B cell (primary cell): ENCODE results near the gene SEC24C. TPM values are rescaled to one million over a fixed set of nuclear protein-coding genes. Genes with fewer than 3 reads are reported as not detected.
A peak's percentile ranks its signal among the peaks of the same experiment; 100 is the strongest.

Source experiments
- ATAC-seq: fragments of 200-7000 bp; cut with Tn5 transposase; one replicate; pipeline ENCODE4 v1.10.0; 2021; ENCODE audit warnings: low read depth, mild to moderate bottlenecking, moderate number of reproducible peaks, moderate library complexity
- CTCF ChIA-PET: fragments of 350-600 bp; sonication (Branson Sonifier 250); formaldehyde crosslinking; loops from one replicate; lab custom pipeline; 2021; ENCODE audit warnings: antibody characterized with exemption, inconsistent platforms; lab: Charles Lee
- POLR2A ChIA-PET: fragments of 350-600 bp; sonication (Branson Sonifier 250); formaldehyde crosslinking; loops from one replicate; lab custom pipeline; 2021; ENCODE audit warnings: antibody characterized with exemption; lab: Charles Lee
- DNase-seq: peaks from one replicate; pipeline ENCODE4 v3.0.0; 2013
- H2AFZ ChIP-seq: 2 replicates; pipeline ENCODE4 v1.6.1; 2012; ENCODE audit warnings: mild to moderate bottlenecking, low read depth, low read length; ENCODE audit not compliant: insufficient read depth, poor library complexity, severe bottlenecking
- H3K27ac ChIP-seq, 2 donors: 1 replicate in 1 of 2; 2 replicates in 1 of 2; pipeline ENCODE4 v1.5.1; 2012 to 2013; ENCODE audit warnings: low read length in 2 of 2, mild to moderate bottlenecking in 2 of 2, moderate library complexity in 1 of 2
- H3K27me3 ChIP-seq, 4 experiments: fragments of 200-600 bp in 1 of 4; sonication (generic) in 1 of 4; replicated peaks in 1 of 4; 1 replicate in 2 of 4; 2 replicates in 2 of 4; pipeline versions ENCODE4 v1.6.1 to v1.7.0; 2013 to 2016; ENCODE audit warnings: low read length in 3 of 4, mild to moderate bottlenecking in 2 of 4, mixed read lengths in 1 of 4, moderate library complexity in 1 of 4; ENCODE audit not compliant: insufficient read depth in 4 of 4, control insufficient read depth in 3 of 4; ENCODE audit errors: control extremely low read depth in 1 of 4
- H3K36me3 ChIP-seq, 2 experiments: replicated peaks in 1 of 2; 1 replicate in 1 of 2; 2 replicates in 1 of 2; pipeline versions ENCODE4 v1.6.1 to v1.7.1; 2013; ENCODE audit warnings: low read length in 1 of 2; ENCODE audit not compliant: insufficient read depth in 2 of 2, control insufficient read depth in 1 of 2; ENCODE audit errors: control extremely low read depth in 1 of 2, extremely low read depth in 1 of 2
- H3K4me1 ChIP-seq, 2 donors: fragments of 200-600 bp in 1 of 2; sonication (generic) in 1 of 2; 1 replicate in 1 of 2; 2 replicates in 1 of 2; pipeline versions ENCODE4 v1.5.1 to v1.6.1; 2013 to 2017; ENCODE audit warnings: low read length in 2 of 2; ENCODE audit not compliant: control insufficient read depth in 2 of 2, insufficient read depth in 2 of 2
- H3K4me2 ChIP-seq: replicated peaks from 2 replicates; pipeline ENCODE3; 2012; ENCODE audit warnings: mild to moderate bottlenecking, low read depth, low read length; ENCODE audit not compliant: poor library complexity, severe bottlenecking
- H3K4me3 ChIP-seq, 5 experiments: fragments of 200-600 bp in 1 of 5; sonication (generic) in 1 of 5; 1 replicate in 3 of 5; 2 replicates in 2 of 5; pipeline versions ENCODE4 v1.5.1 to v1.7.0; 2011 to 2016; ENCODE audit warnings: low read length in 4 of 5, mild to moderate bottlenecking in 4 of 5, low read depth in 2 of 5, control low read depth in 1 of 5, moderate library complexity in 1 of 5; ENCODE audit not compliant: insufficient read depth in 1 of 5; ENCODE audit errors: control extremely low read depth in 1 of 5, extremely low read depth in 1 of 5
- H3K79me2 ChIP-seq: fragments of 200-600 bp; sonication (generic); one replicate; pipeline ENCODE4 v1.6.0; 2016; ENCODE audit warnings: low read length; ENCODE audit not compliant: control insufficient read depth, insufficient read depth
- H3K9ac ChIP-seq: fragments of 200-600 bp; sonication (generic); 2 replicates; pipeline ENCODE4 v1.6.1; 2017; ENCODE audit warnings: mild to moderate bottlenecking, low read length, moderate library complexity
- H3K9me3 ChIP-seq, 3 donors: one replicate each; pipeline versions ENCODE4 v1.6.1 to v1.7.1; 2013; ENCODE audit warnings: low read length in 2 of 3; ENCODE audit not compliant: control insufficient read depth in 2 of 3, insufficient read depth in 1 of 3; ENCODE audit errors: control extremely low read depth in 1 of 3
- H4K20me1 ChIP-seq: 2 replicates; pipeline ENCODE4 v1.6.0; 2012; ENCODE audit warnings: mild to moderate bottlenecking, low read length; ENCODE audit not compliant: insufficient read depth, control insufficient read depth, poor library complexity, severe bottlenecking
- H3K27ac Mint-ChIP-seq: one replicate; pipeline ENCODE4 v1.8.0; 2021; ENCODE audit warnings: mixed read lengths
- H3K27me3 Mint-ChIP-seq: one replicate; pipeline ENCODE4 v1.8.0; 2021; ENCODE audit warnings: mixed read lengths
- H3K4me1 Mint-ChIP-seq: one replicate; pipeline ENCODE4 v1.8.0; 2021; ENCODE audit warnings: mixed read lengths
- H3K4me3 Mint-ChIP-seq: one replicate; pipeline ENCODE4 v1.8.0; 2021; ENCODE audit warnings: mixed read lengths
- H3K9me3 Mint-ChIP-seq: one replicate; pipeline ENCODE4 v1.8.0; 2022; ENCODE audit warnings: mixed read lengths; ENCODE audit not compliant: insufficient read depth
- EZH2 ChIP-seq: IDR thresholded peaks from 2 replicates; pipeline ENCODE4 v1.6.1; 2012; ENCODE audit warnings: borderline replicate concordance, low read depth, mild to moderate bottlenecking, moderate library complexity, low read length; ENCODE audit not compliant: insufficient read depth, poor library complexity, severe bottlenecking
- WGBS: methylation state at CpG from one replicate; pipeline ENCODE4 v1.1.5; 2013; ENCODE audit warnings: missing lambda C conversion rate; ENCODE audit not compliant: insufficient coverage; 5-methylcytosine and 5-hydroxymethylcytosine counted together
- intact Hi-C: fragments of 100-400 bp; cut with micrococcal nuclease; formaldehyde crosslinking; loops from one replicate; pipeline ENCODE4 v1.10.0; 2022
- polyA plus RNA-seq: library from polyadenylated mRNA; depleted of rRNA; stranded (reverse); fragments of >200 nt; gene quantifications from 2 replicates; pipeline ENCODE4 v1.2.3, GENCODE V29; 2012
- total RNA-seq, 2 donors: library from RNA; stranded (reverse); fragments of 120-200 nt in 1 of 2; gene quantifications; 1 replicate in 1 of 2; 2 replicates in 1 of 2; pipeline versions ENCODE4 v1.2.3 to v1.2.4, GENCODE V29; 2013 to 2022
- TF ChIP-seq, protein P1 (sequence below): fragments of 200-600 bp; IDR thresholded peaks from one replicate; pipeline ENCODE4 v1.8.0; 2022; ENCODE audit warnings: antibody characterized with exemption, mild to moderate bottlenecking

The SEC24C gene
- total and polyA plus RNA-seq, 2 donors (not counting 1 experiment from before 2014, with no cell fraction given), result 60.2 to 78.7 TPM

GRCh38 chr10:73763343-73763742, 19.2 kb downstream of the SEC24C start:
- peak overlapping the region; percentile 50 for H3K27ac Mint-ChIP-seq
- Histone ChIP-seq H3K4me3 (no peak overlapping the region), H3K9ac (no peak overlapping the region), H2AFZ (no peak overlapping the region), H4K20me1 (peaks cover 34% of the 10 kb centered on the region), H3K27me3 (no peaks in the 10 kb centered on the region), H3K4me1 (peaks cover 0 to 9% of the 10 kb centered on the region in 2 donors), H3K79me2 (peaks cover 20% of the 10 kb centered on the region), H3K36me3 (peaks cover 5 to 84% of the 10 kb centered on the region in 2 experiments), H3K27ac (peak overlapping the region in 1 of 2 donors; percentile 40), H3K4me2 (no peak overlapping the region), H3K9me3 (no peaks in the 10 kb centered on the region)
- ATAC-seq, result no peak
- H3K4me3 Mint-ChIP-seq, result no peak overlapping the region
- peaks cover 13% of the 10 kb centered on the region for H3K4me1 Mint-ChIP-seq
- intact Hi-C loops, result no loop called here
- H3K27me3 Mint-ChIP-seq, result no peaks in the 10 kb centered on the region
- ChIA-PET POLR2A (interaction anchor here (0.6 kb wide), 1 partner anchor 594 kb away, joined by 3 read pairs; no protein-coding TSS in a partner anchor), CTCF (no interaction called here)
- TF ChIP-seq EZH2, result no peak
- TF ChIP-seq, protein P1, sequence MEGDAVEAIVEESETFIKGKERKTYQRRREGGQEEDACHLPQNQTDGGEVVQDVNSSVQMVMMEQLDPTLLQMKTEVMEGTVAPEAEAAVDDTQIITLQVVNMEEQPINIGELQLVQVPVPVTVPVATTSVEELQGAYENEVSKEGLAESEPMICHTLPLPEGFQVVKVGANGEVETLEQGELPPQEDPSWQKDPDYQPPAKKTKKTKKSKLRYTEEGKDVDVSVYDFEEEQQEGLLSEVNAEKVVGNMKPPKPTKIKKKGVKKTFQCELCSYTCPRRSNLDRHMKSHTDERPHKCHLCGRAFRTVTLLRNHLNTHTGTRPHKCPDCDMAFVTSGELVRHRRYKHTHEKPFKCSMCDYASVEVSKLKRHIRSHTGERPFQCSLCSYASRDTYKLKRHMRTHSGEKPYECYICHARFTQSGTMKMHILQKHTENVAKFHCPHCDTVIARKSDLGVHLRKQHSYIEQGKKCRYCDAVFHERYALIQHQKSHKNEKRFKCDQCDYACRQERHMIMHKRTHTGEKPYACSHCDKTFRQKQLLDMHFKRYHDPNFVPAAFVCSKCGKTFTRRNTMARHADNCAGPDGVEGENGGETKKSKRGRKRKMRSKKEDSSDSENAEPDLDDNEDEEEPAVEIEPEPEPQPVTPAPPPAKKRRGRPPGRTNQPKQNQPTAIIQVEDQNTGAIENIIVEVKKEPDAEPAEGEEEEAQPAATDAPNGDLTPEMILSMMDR, result no peak
- peak; percentile 44 for DNase-seq
- H3K9me3 Mint-ChIP-seq, result no peaks in the 10 kb centered on the region
- 50% methylated on average over 1 of the region's 2 CpGs for WGBS

- ChIA-PET CTCF (no interaction called here), POLR2A (interaction anchor here (0.6 kb wide), 1 partner anchor 27 kb away, joined by 3 read pairs; no protein-coding TSS in a partner anchor)
- H3K4me1 Mint-ChIP-seq, result peaks cover 26% of the 10 kb centered on the region
- H3K27ac ChIP-seq, result no peak overlapping the region
- no peak overlapping the region for H3K4me3 Mint-ChIP-seq
- H3K27ac Mint-ChIP-seq, result no peak overlapping the region
- no peak for ATAC-seq
- peaks cover 27% of the 10 kb centered on the region for H4K20me1 ChIP-seq
- H3K79me2 ChIP-seq, result peaks cover 7% of the 10 kb centered on the region
- no peak overlapping the region for H2AFZ ChIP-seq
- no peaks in the 10 kb centered on the region for H3K27me3 ChIP-seq
- no peak overlapping the region for H3K4me2 ChIP-seq
- peaks cover 5 to 22% of the 10 kb centered on the region in 2 donors for H3K4me1 ChIP-seq
- H3K9me3 Mint-ChIP-seq, result no peaks in the 10 kb centered on the region
- 96% methylated on average over 4 of the region's 6 CpGs for WGBS
- peaks cover 6 to 91% of the 10 kb centered on the region in 2 experiments for H3K36me3 ChIP-seq
- no peak for TF ChIP-seq EZH2
- TF ChIP-seq, protein P1, result no peak
- no peak overlapping the region for H3K9ac ChIP-seq
- no peak overlapping the region for H3K4me3 ChIP-seq
- H3K27me3 Mint-ChIP-seq, result no peaks in the 10 kb centered on the region
- H3K9me3 ChIP-seq, result no peaks in the 10 kb centered on the region
- intact Hi-C loops, result no loop called here
- DNase-seq, result no peak
Measured at GRCh38 chr10:73765066-73765465, 20.9 kb downstream of the SEC24C start.
